ENCODE results near the gene BRCC3.

The BRCC3 gene

GRCh38 chrX:155070975-155071693, at the start of gene BRCC3, which contains the start of the genes CMC4 and MTCP1:
Gene BRCC3, plus strand, starts transcription at chrX:155071508. Its CDS starts 20 bp downstream, at chrX:155071528.
Gene CMC4, minus strand, starts transcription at chrX:155071136. Its CDS starts 7,113 bp downstream, at chrX:155064023.
Gene MTCP1, minus strand, starts transcription at chrX:155071136. Its CDS starts 5,126 bp downstream, at chrX:155066010.
- Histone ChIP-seq H3K27ac (peak within 1 kb of the TSS; percentile 82 to 92), H3K36me3 (peaks cover 0 to 3% (median 0%) of the 10 kb centered on the region in 3 donors), H3K9me3 (no peaks in the 10 kb centered on the region), H3K4me3 (peak within 1 kb of the TSS; percentile 61 to 65), H3K4me1 (peaks cover 0 to 23% (median 0%) of the 10 kb centered on the region in 4 donors), H3K27me3 (no peaks in the 10 kb centered on the region)
- TF ChIP-seq, protein P1, sequence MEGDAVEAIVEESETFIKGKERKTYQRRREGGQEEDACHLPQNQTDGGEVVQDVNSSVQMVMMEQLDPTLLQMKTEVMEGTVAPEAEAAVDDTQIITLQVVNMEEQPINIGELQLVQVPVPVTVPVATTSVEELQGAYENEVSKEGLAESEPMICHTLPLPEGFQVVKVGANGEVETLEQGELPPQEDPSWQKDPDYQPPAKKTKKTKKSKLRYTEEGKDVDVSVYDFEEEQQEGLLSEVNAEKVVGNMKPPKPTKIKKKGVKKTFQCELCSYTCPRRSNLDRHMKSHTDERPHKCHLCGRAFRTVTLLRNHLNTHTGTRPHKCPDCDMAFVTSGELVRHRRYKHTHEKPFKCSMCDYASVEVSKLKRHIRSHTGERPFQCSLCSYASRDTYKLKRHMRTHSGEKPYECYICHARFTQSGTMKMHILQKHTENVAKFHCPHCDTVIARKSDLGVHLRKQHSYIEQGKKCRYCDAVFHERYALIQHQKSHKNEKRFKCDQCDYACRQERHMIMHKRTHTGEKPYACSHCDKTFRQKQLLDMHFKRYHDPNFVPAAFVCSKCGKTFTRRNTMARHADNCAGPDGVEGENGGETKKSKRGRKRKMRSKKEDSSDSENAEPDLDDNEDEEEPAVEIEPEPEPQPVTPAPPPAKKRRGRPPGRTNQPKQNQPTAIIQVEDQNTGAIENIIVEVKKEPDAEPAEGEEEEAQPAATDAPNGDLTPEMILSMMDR (IDR thresholded peaks at IDR 0.05), result no peak
- intact Hi-C loops (cut with DNase I; ENCODE audit: low total_unique reads), result no loop called here
- peak; percentile 67 to 89 for DNase-seq

GRCh38 chrX:155022585-155022984, 48.7 kb upstream of the BRCC3 start, which contains the start of gene F8:
Gene F8, minus strand, starts transcription at chrX:155022723. Its CDS starts 171 bp downstream, at chrX:155022552.
- no peaks in the 10 kb centered on the region for H3K4me1 ChIP-seq
- no peak for DNase-seq
- no peaks in the 10 kb centered on the region for H3K36me3 ChIP-seq
- no peak within 1 kb of the TSS for H3K27ac ChIP-seq
- H3K27me3 ChIP-seq, result no peaks in the 10 kb centered on the region
- intact Hi-C loops (cut with DNase I; ENCODE audit: low total_unique reads), result no loop called here
- TF ChIP-seq, protein P1 (IDR thresholded peaks at IDR 0.05), result no peak
- no peaks in the 10 kb centered on the region for H3K9me3 ChIP-seq
- H3K4me3 ChIP-seq, result no peak within 1 kb of the TSS

DNA sequence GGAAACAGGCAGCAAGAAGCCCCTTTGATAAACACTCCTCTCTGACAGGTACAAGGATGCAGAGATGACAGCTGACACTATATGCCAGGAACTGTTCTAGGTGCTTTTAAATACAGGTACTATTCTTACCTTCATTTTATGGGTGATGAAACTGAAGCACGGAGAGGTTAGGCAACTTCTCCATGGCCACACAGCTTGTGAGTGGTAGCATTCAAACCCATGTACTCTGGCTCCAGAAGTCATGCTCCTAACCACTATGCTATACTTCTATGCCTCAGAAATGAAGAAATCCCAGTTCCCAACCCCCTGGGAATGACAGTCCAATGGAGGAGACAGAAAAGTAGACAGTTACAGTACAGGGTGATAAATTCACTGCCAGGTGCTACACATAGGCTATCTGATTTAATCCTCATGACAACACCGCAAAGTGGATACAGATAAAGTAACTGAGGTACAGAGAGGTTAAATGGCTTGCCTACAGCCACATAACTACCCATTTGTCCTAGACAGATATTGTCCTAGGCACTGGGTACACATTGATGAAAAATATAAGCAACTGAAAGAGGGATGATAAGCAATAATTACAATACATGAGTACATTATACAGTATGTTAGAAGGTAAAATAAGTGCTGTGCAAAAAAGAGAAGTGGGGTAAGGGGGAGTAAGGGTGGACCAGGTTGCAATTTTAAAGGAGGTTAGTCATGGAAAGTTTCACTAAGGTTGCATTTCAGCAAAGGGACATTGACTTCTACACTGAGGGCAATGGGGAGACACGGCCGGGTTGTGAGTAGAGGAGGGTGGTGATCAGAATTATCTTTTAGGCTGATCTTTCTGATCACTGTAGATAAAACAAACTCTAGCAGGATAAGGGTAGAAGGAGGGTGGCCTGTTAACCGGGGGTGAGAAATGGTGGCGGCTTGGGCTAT, 47.1 kb upstream of the BRCC3 start:
- Histone ChIP-seq H3K9me3 (no peaks in the 10 kb centered on the region), H3K4me1 (peaks cover 0 to 12% (median 0%) of the 10 kb centered on the region in 4 donors), H3K27me3 (no peaks in the 10 kb centered on the region), H3K4me3 (no peak overlapping the region), H3K27ac (no peak overlapping the region), H3K36me3 (no peaks in the 10 kb centered on the region)
- TF ChIP-seq, protein P1 (IDR thresholded peaks at IDR 0.05), result no peak
- intact Hi-C loops (cut with DNase I; ENCODE audit: low total_unique reads), result no loop called here
- no peak for DNase-seq

DNA sequence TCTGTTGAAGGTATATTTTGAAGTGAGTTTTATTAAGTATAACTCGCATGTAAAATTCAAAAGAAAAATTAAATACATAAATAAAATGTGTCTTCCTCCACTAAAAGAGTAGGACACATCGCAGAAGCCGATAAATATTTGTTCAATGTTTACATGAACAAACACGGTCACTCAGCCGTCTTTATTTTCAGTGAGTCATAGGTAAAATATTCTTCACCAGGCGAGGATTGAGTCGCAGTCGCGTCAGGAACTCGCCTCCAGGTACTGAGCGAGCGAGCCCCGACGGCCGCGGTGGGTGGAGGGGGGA, 44.9 kb upstream of the BRCC3 start:
- TF ChIP-seq, protein P1 (IDR thresholded peaks at IDR 0.05), result no peak
- Histone ChIP-seq H3K27ac (peak overlapping the region; percentile 95), H3K4me3 (peak overlapping the region; percentile 69 to 77), H3K4me1 (peaks cover 0 to 14% (median 0%) of the 10 kb centered on the region in 4 donors), H3K9me3 (no peaks in the 10 kb centered on the region), H3K36me3 (no peaks in the 10 kb centered on the region), H3K27me3 (no peaks in the 10 kb centered on the region)
- DNase-seq, result no peak
- intact Hi-C loops (cut with DNase I; ENCODE audit: low total_unique reads), result no loop called here

DNA sequence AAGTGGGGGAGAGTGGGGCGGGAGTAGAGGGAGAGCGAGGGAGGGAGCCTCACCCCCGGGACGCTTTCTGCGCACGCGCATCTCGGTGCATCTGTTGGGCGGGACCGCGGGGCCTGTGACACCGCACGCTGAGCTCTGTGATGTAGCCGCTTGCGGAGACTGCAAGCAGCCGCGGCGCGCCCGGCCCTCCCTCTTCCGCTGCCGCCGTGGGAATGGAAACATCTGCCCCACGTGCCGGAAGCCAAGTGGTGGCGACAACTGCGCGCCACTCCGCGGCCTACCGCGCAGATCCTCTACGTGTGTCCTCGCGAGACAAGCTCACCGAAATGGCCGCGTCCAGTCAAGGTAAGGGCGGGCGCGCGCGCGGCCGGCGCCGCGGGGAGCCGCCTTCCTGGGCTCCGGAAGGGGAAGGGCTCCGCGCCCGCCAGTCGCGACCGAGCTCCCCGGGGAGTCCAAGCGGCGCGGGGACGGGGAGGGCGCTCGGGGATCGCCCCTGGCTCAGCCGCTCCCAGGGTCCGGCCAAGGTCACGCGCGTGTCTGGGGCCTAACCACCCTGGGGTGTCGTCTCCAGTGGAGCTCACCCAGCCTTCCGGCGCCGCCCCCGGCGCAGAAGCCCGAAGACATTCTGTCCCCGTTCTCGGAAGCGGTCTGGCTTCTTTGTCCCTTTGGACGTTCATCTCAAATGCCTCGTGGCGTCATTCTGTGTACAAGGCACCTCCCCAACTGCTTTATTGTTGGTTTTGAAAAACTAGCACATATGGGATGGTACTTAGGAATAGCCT, 44.4 kb upstream of the BRCC3 start, which contains the start of gene FUNDC2:
FUNDC2 (plus strand) TSS at position 118 of the 782 bp plus-strand sequence; CDS start at position 213, 95 bp downstream.
- Histone ChIP-seq H3K4me3 (peak within 1 kb of the TSS; percentile 69 to 77), H3K4me1 (peaks cover 0 to 14% (median 0%) of the 10 kb centered on the region in 4 donors), H3K27ac (peak within 1 kb of the TSS; percentile 95), H3K36me3 (no peaks in the 10 kb centered on the region), H3K27me3 (no peaks in the 10 kb centered on the region), H3K9me3 (no peaks in the 10 kb centered on the region)
- intact Hi-C loops (cut with DNase I; ENCODE audit: low total_unique reads), result no loop called here
- peak; percentile 90 to 97 for DNase-seq
- TF ChIP-seq, protein P1 (IDR thresholded peaks at IDR 0.05), result no peak
